ENCODE measurements around the gene DHX32.

Gene DHX32

GRCh38 chr10:125886914-125887512 is 5.9 kb upstream of the DHX32 start:
- H3K9me3 ChIP-seq (ENCODE audit: insufficient read depth, low read length) = no peaks in the 10 kb centered on the region
- TF ChIP-seq CTCF (IDR thresholded peaks at IDR 0.05; ENCODE audit: low read depth, low read length) (no peak), EZH2phosphoT487 (IDR thresholded peaks at IDR 0.05; ENCODE audit: low read depth) (no peak)
- H3K4me1 ChIP-seq (ENCODE audit: low read length) = no peaks in the 10 kb centered on the region
- H3K27me3 ChIP-seq (ENCODE audit: low read depth, low read length) = no peaks in the 10 kb centered on the region
- no peak overlapping the region for H3K27ac ChIP-seq (ENCODE audit: low read length)
- H3K9ac ChIP-seq (ENCODE audit: low read length) = no peak overlapping the region
- H3K4me3 ChIP-seq (ENCODE audit: low read length) = no peak overlapping the region
- no peak overlapping the region for H3K4me2 ChIP-seq (ENCODE audit: low read length)
- no peak overlapping the region for H2AFZ ChIP-seq (ENCODE audit: low read depth, low read length)
- no peaks in the 10 kb centered on the region for H4K20me1 ChIP-seq (ENCODE audit: insufficient read depth, low read length)
- no peaks in the 10 kb centered on the region for H3K36me3 ChIP-seq (replicated peaks; ENCODE audit: low read depth, low read length)
- H3K79me2 ChIP-seq (ENCODE audit: low read length) = no peaks in the 10 kb centered on the region

GRCh38 chr10:125883211-125883610 is 2.1 kb upstream of the DHX32 start:
- Histone ChIP-seq H3K79me2 (ENCODE audit: low read length) (no peaks in the 10 kb centered on the region), H4K20me1 (ENCODE audit: insufficient read depth, low read length) (no peaks in the 10 kb centered on the region), H2AFZ (ENCODE audit: low read depth, low read length) (no peak overlapping the region), H3K4me1 (ENCODE audit: low read length) (no peaks in the 10 kb centered on the region), H3K27ac (ENCODE audit: low read length) (no peak overlapping the region), H3K9ac (ENCODE audit: low read length) (no peak overlapping the region), H3K4me3 (ENCODE audit: low read length) (no peak overlapping the region), H3K4me2 (ENCODE audit: low read length) (no peak overlapping the region), H3K9me3 (ENCODE audit: insufficient read depth, low read length) (no peaks in the 10 kb centered on the region), H3K36me3 (replicated peaks; ENCODE audit: low read depth, low read length) (peaks cover 5% of the 10 kb centered on the region), H3K27me3 (ENCODE audit: low read depth, low read length) (no peaks in the 10 kb centered on the region)
- TF ChIP-seq EZH2phosphoT487 (IDR thresholded peaks at IDR 0.05; ENCODE audit: low read depth) (no peak), CTCF (IDR thresholded peaks at IDR 0.05; ENCODE audit: low read depth, low read length) (no peak)

GRCh38 chr10:125882596-125882995 is 1.5 kb upstream of the DHX32 start:
- Histone ChIP-seq H2AFZ (ENCODE audit: low read depth, low read length) (no peak overlapping the region), H3K27me3 (ENCODE audit: low read depth, low read length) (no peaks in the 10 kb centered on the region), H3K9me3 (ENCODE audit: insufficient read depth, low read length) (no peaks in the 10 kb centered on the region), H3K27ac (ENCODE audit: low read length) (no peak overlapping the region), H4K20me1 (ENCODE audit: insufficient read depth, low read length) (no peaks in the 10 kb centered on the region), H3K4me1 (ENCODE audit: low read length) (no peaks in the 10 kb centered on the region), H3K9ac (ENCODE audit: low read length) (no peak overlapping the region), H3K79me2 (ENCODE audit: low read length) (no peaks in the 10 kb centered on the region), H3K36me3 (replicated peaks; ENCODE audit: low read depth, low read length) (peaks cover 11% of the 10 kb centered on the region), H3K4me2 (ENCODE audit: low read length) (no peak overlapping the region), H3K4me3 (ENCODE audit: low read length) (no peak overlapping the region)
- TF ChIP-seq EZH2phosphoT487 (IDR thresholded peaks at IDR 0.05; ENCODE audit: low read depth) (no peak), CTCF (IDR thresholded peaks at IDR 0.05; ENCODE audit: low read depth, low read length) (no peak)

- Histone ChIP-seq H3K4me2 (ENCODE audit: low read length) (no peak overlapping the region), H3K9ac (ENCODE audit: low read length) (no peak overlapping the region), H4K20me1 (ENCODE audit: insufficient read depth, low read length) (no peaks in the 10 kb centered on the region), H3K27me3 (ENCODE audit: low read depth, low read length) (no peaks in the 10 kb centered on the region), H3K9me3 (ENCODE audit: insufficient read depth, low read length) (peaks cover 3% of the 10 kb centered on the region; the same call in 1 of the 2 replicates), H3K4me3 (ENCODE audit: low read length) (no peak overlapping the region), H3K36me3 (replicated peaks; ENCODE audit: low read depth, low read length) (peaks cover 30% of the 10 kb centered on the region), H3K4me1 (ENCODE audit: low read length) (no peaks in the 10 kb centered on the region), H2AFZ (ENCODE audit: low read depth, low read length) (no peak overlapping the region), H3K79me2 (ENCODE audit: low read length) (no peaks in the 10 kb centered on the region), H3K27ac (ENCODE audit: low read length) (no peak overlapping the region)
- TF ChIP-seq EZH2phosphoT487 (IDR thresholded peaks at IDR 0.05; ENCODE audit: low read depth) (no peak), CTCF (IDR thresholded peaks at IDR 0.05; ENCODE audit: low read depth, low read length) (no peak)
Observed at GRCh38 chr10:125880719-125881118, 373 bp downstream of the DHX32 start.
